Measurements from ENCODE around the gene SLC35F4.
A peak's percentile ranks its signal among the peaks of the same experiment; 100 is the strongest.

SLC35F4 gene

DNA sequence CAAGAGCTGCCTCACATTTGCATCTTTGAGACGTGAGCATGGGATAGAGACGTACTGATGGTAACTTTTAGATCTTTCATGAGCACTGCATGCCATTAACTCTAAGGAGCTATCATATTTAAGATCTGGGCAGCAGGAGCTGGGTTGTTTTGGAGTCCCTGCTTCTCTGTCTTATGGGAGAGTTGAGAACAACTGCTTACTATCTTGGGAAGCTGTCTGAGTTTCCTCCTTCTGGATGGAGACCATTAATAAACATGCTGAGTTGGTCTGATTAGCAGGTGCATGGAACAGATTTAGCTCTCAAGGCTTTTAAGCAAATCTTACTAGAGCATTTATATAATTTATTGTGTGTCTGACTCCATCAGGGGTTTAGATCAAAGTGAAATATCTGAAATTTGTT lies 252.9 kb downstream of the SLC35F4 start:
- no peak for DNase-seq (ENCODE audit: low read depth)

DNA sequence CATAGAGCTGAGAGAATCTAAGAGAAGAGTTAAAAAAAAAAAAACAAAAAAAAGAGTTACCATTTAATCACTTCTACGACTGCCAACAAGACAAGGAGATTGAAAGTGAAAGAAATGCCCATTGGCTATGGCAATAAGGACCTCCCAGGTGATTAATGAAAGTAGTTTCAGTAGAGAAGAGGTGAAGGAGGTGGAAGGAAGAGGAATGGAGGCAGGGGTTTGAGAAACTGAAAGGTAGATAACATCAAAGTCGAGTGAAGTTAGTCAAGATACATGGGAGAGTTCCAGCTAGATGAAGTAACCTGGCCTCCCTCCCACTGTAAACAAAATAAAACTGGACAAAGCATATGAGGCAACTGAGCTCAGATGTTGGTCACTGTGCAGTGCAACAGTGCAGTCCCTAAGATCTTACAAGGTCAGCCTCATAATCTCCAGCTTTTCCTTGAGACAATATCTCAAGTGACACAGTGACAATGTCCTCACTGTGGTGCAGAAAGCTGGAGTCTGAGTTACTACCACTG lies 254.3 kb downstream of the SLC35F4 start:
- DNase-seq (ENCODE audit: low read depth): no peak

DNA sequence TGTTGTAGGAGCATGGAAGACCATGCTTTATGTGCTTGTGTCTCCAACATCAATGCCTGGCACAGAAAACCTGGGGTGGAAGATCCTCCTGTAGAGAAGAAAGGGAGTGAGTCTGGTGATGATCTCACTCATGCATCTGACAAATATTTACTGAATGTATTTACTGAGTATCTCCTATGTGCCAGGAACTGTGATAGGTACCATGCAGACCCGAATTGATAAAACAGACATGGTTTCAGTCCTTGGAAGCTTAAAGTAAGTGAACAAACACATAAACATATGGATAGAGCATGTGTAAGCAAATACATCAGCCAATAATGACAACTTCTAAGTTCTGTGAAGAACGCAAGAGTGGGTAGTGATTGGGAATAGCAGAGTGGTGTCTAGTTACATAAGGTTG lies 255.3 kb downstream of the SLC35F4 start:
- DNase-seq (ENCODE audit: low read depth): no peak

DNA sequence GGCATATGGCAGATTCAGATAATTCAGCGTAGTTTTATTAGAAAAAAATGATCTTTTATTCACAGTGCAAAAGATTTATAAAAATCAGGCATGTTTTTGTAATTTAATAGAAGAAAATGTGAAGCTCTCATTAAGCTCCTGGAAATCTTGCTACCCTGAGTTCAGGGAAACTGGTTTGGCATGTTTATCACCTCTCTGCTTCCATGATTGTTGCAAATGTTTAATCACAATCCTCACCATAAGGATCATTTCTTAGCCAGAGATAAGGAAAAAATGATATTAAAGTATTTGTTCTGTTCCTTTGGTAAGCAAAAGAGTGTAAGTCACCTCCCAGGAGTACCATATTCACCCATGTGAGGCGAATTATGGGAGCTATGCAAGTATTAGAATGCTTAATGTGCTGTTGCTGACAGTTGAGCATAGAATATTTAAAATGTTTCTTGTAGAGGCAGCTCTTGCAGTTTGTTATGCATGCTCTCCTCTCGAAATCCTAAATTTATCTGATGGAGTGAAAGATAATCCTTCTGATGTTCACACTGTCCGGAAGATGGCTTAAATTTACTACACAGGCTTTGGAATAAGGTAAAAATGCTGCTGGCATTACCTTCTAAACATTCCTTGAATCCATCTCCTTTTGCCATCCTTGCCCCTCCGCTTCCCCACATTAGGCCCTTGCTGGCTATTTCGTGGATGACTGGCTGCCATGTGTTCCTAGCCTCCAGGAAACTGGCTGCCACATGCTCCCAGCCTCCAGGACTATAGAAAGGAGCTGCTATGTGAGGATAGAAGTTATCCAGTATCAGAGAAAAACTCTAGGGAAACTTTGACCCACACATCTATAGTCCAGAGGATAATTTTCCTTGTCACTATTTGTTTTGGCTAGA lies 256.5 kb downstream of the SLC35F4 start:
- no peak for DNase-seq (ENCODE audit: low read depth)

DNA sequence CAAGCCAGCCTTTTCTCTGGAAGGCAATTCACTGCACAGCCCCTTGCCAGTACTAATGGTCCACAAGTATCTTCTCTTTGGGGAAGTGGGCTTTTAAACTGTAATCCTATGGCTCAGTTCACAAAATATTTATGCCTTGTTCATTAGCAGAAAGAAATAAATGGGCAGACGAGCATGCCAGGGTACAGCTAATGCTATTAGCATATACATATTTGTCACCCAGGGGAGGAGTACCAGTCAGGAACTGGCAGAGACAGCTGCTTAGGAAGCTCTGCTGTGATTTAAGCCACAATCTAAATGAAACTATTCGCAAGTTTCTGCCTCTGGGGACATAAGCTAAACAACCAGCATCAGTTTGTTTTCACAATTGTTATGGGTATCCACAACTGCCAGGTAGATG lies 258.8 kb downstream of the SLC35F4 start:
- no peak for DNase-seq (ENCODE audit: low read depth)

DNA sequence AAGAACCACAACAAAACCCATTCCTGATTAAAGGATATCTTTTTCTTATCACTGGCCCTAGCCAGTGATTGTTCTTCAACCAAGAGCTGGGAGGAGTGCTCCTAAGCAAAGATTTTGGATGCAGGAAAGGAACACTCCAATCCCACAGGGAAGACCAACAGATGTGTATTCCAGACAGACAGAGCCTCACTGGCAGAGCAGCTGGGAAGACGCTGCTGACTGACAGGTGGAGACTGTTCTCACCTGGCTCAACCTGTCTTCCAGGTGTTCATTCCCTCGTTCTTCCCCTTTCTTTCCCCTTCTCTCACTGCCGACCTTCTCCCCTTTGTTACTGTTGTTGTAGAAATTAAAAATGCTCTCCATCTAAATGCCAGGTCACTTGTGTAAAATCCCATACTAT lies 282.5 kb downstream of the SLC35F4 start:
- DNase-seq (ENCODE audit: low read depth): no peak

DNA sequence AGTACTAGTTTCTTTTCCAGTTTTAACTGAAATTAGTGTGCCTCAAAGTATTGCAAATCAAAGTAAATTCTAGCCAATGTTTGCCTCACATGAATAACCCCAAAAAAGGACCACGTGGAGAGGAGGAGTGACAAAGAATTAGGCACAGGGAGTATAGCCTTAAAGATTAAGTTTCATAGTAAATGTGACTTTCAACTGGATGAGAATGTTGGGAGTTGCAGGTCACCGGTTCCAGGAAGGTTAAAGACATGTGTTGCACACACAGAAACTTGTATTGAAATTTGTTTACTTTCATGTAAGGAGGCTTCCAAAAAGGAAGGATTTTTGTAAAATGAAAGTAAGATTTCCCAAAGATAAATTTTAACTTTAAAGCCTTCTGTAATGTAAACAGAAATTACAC lies 283.1 kb downstream of the SLC35F4 start:
- no peak for DNase-seq (ENCODE audit: low read depth)

DNA sequence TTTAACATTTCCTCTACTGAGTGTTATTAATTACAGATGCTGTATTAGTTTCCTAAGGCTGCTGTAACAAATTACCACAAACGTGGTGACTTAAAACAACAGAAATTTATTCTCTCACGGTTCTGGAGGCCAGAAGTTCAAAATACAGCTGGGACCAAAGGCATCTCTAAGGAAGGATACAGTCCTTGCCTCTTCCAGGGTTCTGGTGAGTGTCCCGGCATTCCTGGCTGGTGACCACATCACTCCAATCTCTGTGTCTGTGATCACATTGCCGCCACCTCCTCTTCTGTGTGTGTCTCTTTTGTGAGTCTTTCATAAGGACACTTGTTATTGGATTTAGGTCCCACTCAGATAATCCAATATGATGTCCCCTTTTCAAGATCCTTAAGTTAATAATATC lies 287.1 kb downstream of the SLC35F4 start:
- DNase-seq (ENCODE audit: low read depth): no peak

DNA sequence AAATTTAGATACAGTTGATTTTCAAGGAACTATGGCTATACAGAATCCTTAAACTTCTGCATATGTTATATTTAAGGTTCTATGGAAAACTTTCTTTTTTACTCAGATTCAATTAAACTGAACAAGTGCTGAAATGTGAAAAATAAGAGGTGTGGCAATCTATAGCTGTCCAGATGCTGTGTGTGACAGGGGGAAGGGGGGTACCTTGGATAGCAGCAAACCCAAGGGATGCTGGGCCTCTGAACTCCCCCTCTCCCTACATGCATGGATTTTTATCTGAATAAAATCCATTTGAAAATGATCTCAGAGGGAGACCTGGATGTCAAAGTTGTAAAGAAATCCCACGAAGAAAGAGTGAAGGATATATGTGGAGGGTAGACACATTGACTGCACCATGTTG lies 289.4 kb downstream of the SLC35F4 start:
- DNase-seq (ENCODE audit: low read depth): no peak

DNA sequence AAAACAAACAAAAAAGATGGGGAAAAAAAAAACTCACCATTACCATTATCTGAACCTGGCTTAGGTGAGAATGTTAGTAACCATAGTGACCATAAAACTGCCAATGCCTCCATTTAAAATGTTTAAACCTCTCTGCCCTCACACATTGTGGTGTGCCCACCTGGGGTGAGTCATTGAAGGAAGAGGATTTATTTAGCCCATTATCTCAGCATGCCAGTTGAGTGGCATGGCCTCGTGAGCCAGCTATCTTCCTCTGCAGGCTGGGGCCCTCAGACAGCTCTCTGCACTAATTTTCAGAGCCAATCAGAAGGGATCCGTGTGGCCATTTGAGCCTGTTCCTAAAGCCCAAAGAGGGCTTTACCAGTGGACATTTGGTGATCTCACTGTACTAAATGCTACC lies 290.4 kb downstream of the SLC35F4 start:
- no peak for DNase-seq (ENCODE audit: low read depth)

DNA sequence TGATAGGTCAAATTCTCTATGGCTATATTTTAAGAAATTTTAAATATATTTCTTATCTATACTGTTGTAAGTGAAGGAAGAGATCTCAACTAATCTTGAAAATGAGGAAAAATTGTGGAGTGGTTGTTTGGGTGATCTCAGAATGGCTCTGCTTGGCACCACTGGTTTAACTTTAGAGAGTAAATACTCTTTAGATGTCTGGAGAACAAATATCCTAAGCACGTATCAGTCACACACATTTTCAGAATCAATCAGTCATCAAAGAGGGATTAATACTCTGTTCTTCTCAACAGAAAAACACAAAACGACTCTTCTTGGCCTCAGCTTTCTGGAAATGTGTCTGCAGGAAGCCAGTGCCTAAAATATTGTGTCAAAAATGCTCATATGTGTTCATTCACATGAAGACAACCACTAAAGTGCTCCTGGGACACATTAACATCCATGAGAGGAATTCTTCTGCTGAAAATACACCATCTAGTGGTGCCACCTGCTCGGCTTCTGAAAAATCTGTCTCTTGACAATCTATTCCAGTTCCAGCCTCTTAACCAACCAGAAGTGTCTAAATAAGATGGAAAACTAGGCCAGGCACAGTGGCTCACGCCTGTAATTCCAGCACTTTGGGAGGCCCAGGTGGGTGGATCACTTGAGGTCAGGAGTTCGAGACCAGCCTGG lies 291.1 kb downstream of the SLC35F4 start:
- DNase-seq (ENCODE audit: low read depth): no peak

DNA sequence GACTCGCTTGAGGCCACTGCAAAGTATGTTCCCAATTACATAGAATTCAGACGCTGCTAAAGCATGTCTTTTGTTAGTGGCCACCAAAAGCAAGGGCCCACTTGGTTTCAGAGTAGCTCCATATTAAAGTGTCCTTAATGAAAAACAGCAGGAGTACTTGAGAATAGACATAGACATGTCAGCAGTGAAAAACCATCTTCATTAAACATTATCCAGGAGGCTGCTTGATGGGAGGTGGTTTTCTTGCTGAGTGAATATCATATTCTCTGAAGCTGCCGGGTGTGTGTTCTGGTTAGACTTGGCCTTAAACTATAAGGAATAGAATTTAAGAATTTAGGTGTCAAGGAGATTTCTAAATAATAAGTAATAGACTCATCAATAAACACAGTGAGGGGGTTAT lies 292.7 kb downstream of the SLC35F4 start:
- DNase-seq (ENCODE audit: low read depth): no peak

DNA sequence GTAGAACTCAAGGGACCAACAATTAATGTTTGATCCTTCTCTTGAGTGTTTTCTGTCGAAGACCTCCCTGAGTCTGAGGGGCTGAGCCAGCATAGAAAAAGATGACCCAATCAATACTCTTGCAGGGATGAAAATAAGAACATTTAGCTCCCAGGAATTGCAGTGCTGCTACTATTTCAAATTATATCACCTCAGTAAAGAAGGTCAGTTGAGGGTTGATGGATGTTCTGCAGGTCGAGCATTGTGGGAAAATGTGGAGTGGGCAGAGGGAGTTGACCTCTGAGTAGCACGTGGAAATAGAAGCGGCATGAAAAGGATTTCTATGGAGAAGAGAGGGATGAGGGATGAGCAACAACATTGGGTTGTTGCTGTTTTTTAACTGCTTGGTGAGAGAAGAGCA lies 297.3 kb downstream of the SLC35F4 start:
- no peak for DNase-seq (ENCODE audit: low read depth)

DNA sequence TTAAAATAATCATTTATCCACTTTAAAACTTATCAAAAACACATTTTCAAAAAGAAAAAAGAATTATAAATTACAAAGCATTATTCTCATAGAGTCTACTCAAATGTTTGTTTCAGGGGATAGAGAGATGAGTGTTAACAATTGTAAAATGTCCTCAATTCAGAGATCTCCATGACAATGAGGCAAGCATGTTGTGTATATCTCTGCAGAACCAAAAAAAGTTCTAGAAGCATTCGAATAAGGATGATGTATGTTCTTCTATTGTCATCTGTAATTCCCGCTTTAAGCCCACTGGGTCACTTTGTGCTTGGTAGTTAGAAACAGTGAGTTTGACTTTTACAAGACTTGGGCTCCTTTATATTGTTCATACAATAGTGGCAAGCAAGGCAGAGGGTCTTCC lies 298.7 kb downstream of the SLC35F4 start:
- no peak for DNase-seq (ENCODE audit: low read depth)

DNA sequence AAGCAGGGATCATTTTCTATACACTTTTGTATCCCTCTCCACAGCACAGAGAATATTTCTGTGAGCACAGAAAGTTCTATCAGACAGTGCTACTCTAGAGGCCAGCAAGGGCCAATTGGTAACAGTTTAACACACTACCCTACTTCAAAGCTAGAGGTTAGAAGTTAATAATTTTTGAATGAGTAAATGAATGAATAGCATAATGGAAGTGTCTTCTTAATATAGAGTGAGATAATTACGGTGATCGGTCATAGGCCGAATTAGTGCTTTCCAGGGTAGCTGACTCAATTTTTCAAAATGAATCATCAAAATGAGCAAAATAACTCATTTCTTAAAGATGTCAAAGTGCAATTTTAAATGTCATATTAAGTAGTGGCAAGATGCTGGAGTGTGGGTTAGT lies 305.2 kb downstream of the SLC35F4 start:
- no peak for DNase-seq (ENCODE audit: low read depth)

DNA sequence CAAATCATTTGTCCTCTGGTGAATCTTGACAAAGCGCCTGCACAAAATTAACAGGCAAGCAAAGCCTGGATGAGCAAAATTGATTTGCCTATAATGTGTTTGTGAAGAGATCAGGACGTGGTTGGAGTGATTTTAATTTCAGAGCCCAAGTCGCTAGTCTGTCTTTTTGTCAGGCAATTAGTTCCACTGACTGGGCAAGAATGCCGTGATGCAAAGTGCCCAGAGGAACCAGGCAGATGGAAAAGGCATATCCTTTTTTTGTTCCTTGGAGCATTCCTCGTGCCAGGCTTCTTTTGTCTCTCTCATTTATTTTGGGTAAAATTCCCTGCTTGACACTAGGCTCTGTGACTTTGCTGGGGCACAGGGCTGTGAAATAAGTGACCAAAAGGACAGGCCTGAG lies 306.3 kb downstream of the SLC35F4 start:
- DNase-seq (ENCODE audit: low read depth): no peak

DNA sequence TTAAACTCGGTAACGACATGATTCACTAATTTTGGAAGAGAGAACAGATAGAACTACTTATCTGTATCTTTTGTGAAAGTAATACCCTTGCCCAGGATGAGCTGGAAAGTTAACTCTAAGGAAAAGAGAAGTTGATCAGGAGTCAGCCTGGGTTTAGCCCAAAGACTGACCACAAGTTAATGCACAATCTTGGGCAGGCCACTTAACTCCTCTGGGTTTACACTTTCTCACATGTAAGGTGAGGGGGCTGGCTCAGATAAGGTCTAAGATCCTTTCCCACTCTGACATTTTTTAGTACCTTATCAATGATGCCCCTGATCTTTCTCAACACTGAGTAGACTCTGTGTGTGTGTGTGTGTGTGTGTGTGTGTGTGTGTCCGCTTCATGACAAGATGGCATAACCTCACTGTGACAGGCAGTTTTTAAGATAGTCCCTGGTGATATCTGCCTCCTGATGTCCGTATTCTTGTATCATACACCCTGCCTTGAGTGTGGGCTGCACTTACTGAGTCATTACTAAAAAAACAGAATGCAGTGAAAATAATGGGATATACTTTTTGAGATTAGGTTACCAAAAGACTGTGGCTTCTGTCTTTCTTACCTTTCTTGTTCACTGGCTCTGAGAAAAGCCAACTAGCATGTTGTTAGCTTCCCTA lies 316.0 kb downstream of the SLC35F4 start:
- DNase-seq (ENCODE audit: low read depth): no peak

DNA sequence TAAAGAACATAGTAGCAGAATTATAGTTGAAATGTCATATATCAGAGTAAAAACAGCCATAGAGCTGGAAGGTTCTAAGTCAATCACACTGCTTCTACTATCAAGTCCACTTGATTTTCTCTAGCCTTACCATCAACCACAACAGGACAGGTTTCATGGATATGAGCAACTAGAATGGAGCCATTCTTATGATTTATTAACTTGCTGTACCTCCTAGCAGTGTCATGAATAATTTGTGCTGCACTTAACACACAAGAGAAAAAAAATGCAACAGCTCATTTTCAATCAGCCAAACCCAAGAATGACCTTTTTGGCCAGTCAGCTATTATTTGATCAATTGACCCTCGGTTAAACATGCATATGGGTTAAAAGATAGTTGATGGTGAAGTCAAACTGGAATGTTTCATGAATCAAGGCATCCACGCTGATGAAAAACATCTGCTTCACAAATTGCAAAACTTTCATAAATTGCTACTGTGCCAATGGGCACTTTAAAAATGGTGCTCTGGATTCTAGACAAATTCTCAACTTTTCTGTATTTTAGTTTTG lies 316.8 kb downstream of the SLC35F4 start:
- no peak for DNase-seq (ENCODE audit: low read depth)

DNA sequence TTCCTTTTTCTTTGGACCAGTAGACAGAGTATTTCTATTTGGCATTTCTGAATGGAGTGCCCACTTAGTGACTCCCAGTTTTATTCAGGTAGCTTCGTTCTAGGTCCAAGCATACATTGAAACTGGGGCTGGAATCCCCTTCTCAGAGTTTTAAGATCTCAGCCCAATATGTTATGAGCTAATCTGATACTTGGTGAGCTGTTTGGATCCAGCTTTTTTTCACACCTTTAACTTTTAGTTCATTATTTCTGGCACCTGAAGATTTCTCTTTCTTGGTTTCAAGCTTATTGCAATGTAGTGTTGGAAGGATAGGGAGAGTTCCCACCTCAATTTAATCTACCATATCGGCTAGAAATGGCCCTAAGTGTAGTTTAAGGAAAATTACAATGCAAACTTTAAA lies 318.8 kb downstream of the SLC35F4 start:
- DNase-seq (ENCODE audit: low read depth): no peak

DNA sequence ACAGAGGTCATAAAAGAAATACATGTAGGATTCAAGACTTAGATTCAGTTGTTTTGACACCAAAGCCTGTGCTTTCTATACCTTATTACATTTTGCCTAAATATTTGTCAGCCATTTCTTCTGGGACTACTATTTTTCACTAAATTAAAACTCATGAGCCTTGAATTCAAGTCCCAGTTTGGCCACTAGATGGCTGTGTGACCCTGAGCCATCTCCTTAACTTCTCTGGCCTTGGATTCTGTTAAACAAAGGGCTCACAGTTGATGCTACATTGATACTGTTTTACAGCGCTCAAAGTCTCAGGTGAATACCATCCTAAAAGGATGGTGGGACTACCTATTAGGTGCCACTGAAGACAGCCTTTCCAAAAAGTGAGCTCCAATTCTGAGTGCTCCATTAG lies 332.7 kb downstream of the SLC35F4 start:
- peak; percentile 4 for DNase-seq (ENCODE audit: low read depth)

DNA sequence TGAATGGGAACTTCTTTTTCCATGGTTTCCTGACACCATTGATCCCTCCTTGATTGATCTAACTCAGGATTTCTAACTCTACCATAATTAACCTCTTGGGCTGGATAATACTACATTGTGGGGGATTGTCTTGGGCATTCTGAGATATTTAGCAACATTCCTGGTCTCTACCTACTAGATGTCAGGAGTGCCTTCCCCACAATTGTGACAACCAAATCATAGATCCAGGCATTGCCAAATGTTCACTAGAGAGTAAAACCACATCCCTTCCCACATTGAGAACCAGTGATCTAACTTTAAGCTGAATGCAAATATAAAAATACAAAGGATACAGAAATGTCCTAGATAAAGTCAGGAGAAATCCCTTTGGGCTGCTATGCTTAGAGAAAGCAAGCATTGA lies 335.3 kb downstream of the SLC35F4 start:
- no peak for DNase-seq (ENCODE audit: low read depth)

DNA sequence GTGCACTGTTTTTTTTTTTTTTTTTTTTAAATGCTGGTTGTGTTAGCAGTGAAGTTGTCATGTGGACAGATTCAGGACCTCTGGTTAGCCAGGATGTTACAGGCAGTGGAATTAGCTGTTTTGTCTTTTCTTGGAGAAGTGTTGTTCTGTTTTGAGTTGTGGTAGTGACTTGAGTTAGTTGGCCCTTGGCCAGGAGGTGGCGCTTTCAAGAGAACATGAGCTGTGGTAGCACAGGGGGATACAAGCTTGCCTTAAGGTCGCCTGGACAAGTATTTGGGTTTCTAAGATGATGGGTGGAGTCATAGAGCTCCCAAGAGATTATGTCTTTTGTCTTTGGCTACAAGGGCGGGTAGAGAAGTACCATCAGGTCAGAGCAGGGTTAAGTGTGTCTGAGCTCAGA lies 338.9 kb downstream of the SLC35F4 start:
- no peak for DNase-seq (ENCODE audit: low read depth)

DNA sequence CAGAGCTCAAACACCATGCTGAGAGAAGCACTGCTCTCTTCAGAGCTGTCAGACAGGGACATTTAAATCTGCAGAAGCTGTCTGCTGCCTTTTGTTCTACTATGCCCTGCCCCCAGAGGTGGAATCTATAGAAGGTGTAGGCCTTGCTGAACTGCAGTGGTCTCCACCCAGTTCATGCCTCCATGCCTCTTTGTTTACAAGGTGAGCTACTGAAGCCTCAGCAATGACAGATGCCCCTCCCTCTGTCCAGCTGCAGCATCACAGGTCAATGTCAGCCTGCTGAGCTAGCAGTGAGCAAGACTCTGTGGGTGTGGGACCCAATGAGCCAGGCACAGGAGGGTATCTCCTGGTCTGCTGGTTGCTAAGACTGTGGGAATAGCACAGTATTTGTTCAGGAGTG lies 346.8 kb downstream of the SLC35F4 start:
- no peak for DNase-seq (ENCODE audit: low read depth)
